ENCODE data around the gene RNF13.
"Not testable (repeated sequence)": the region's sequence is repeated elsewhere in the genome, so short reads cannot be mapped to it uniquely, and the experiment has no call there.

Gene RNF13

DNA sequence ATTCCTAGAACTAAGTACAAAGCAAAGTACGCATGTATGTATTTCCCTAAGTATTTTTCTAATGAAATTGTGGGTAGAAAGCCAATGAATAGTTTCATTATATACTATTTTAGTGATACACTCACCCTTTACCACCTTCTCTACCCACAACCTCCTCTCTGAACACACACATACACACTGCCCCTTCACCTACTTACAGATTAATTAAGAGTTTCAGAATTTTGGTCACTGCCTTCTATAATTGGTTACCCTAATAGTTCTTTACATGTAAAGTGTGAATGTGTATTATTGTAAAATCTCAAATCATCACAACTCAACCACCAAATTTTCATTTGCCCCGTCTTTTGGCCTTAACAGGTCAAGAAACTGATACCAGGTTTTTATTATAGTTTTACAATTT is 150.5 kb downstream of the RNF13 start:
- DNase-seq, result no peak

DNA sequence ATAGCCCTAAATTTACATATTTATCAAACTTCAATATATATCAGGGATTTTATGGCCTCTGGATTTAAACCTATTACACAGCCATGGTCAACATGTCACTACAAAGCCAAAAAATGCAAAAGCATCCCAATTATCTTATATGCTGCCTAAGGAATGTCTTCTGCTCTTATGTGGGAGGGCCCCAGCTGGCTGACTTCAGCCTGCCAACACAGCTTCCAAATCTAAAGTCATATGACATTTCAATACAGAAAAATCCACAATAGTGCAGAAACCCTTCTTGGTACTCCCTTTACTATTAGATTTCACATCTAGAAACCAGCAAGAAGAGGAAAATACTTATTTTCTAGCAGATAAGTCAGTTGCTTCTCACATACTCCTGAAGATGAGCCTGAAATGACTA is 151.3 kb downstream of the RNF13 start:
- no peak for DNase-seq

DNA sequence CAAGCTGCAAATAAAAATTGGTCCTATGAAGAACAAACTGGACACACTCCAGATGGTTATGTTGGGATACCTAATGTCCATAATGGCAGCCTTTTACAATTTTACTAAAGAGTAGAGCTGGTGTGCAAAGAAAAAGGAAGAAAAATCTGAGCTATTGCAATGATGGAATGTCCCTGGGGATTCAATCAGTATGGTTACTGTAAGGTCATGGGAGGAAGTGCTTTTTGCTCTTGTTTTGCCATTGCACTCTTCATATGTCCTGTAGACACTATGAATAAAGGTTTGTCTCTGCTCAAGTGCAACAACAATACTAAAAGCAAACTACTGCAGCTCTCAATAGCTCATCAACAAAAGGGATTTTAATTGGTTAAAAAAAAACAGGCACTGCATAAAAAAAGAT is 152.3 kb downstream of the RNF13 start:
- no peak for DNase-seq

DNA sequence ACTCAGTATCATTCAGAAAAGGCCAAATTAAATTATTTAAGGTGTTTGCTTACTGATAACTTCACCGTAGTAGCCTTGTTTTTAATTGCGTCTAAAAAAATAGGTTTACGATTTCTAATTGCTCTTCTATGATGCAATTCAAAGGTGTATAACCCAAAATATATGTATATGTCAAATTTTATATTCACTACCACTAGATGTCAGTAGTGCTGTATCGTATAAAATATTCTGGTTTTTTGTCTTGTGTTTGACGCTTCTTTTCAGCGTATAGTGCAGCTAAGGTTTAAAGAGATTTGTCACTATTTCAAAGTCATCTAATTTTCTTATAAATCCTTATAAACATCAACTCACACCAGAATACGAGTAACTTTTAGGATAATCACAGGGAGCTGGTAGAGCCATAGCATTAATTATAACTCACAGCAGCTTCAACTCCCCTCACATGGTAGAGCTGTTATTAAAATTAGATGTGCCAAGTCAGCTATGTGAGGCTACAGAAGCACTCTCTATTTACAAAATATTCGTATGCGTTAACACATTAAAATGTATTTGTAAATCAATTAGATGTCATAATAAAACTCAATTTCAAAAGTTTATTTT is 154.2 kb downstream of the RNF13 start:
- peak in 1 of 2 experiments; percentile 16 for DNase-seq

DNA sequence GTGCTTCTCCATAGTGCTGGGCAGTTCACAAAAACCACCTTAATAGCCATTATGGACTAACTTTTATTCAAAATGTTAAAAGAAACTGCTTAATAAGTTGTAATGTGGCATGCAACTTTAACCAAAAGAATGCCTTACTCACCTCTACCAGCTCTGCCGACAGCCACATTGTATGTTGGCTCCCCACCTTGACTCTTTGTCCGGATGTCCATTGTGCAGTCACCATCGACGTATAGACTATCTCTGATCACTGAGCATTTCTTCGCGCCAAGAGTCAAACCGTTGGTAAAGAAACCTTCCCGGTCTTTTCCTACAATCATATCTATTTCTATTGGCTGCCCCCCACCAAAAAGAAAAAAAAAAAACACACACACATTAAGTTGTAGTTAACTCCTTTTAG is 155.2 kb downstream of the RNF13 start:
- no peak for DNase-seq

DNA sequence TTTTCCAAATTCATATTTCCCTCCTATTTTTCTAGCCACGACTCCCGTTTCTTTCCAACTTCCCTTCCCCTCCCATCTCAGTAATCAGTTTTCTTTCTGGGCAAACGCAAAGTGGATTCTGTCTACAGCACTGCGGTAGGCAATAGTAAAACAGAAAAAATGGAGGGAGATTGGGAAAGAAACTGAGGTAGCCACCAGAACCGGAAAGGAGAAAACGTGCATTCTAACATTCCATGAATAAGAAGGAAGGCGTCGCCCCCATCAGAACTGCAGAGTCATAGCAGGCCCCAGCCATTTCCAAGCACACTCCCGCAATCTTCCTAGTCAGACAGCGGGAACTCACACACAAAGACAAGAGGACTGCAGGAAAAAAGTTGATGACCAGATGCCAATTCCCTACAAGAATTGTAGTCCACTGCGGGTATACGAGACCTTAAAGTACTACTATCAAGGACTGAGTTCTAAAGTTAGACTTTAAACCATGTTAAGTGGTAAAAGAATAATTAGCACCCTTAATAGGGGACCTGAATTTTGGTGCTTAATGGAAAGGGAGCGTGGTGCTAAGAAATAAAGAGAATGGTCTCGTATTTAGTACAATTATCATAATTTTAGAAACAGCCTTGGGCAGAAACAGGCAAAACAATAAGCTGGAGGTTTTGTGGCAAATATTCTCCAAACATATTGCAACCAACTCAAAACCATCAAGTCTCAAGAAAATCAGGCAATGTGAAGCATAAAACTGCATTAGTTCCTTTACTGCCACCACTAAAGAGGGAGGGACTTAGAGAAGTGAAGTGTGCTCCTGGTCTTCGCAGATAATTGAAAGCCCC is 156.3 kb downstream of the RNF13 start:
- DNase-seq, result peak; percentile 18 to 36

DNA sequence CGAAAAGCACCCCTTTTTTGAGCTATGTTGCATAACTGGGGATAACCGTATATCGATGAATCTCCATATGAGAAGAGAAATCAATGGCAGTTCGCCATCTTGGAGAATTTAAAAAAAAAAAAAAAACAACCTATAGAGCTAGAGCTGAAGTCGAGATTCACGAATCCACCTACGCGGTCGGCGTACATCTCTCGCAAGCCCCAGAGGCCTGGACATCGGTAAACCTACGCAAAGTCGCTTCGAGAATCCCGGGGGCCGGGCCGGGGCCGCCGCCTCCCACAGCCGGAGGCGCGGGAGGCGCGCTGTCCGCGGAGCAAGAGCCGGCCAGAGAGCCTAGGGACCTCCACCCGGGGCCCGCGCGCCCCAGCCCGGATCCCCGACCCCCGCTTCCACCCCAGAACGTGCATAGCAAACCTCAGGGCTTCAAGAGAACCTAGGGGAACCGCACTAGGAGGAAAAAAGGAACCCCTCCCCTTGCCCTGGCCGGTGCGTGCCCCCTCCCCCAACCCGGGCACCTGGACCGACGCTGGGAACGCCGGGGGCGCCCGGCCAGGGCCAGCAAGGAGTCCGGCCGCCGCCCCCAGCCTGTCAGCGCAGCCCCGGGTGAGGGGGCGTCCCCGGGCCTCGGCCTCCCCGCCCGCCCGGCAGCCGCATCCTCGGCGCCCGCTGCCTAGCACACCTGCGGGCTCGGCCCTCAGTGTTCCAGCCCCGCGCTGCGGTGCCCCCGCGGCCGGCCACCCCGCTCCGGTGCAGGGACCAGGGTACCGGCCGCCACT is 157.1 kb downstream of the RNF13 start:
- peak; percentile 42 to 55 for DNase-seq

DNA sequence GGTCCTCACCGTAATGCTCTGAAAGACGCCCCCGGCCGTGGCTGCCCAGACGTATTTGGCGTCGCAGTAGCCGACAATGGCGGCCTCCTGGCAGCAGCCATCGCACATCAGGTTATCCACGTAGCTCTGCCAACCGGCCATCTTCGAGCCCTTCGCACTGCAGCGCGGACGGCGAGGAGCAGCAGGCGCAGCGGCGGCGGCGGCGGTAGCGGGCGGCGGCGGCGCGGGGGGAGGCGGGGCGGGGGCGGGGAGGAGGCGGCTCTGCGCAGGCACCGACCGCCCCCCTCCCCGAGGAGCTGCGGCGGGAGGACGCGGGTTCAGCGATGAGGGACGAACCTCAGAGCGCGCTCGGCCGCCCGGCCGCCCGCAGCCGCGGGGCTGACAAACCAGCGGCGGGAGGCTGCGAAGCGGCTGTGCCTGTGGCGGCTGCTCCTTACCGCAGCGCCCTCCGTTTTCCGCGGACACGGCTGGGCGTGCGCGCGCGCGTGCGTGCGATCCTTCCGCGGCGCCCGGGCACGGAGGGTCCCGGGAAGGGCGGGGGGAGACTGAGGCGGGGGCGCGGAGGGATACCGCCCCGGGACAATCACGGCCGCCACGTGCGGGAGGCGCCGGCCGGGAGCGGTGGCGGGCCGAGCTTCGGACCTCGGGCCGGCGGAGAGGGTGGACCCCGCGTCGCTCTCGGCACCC is 157.8 kb downstream of the RNF13 start, which contains the start of gene PFN2:
PFN2 (minus strand) TSS at position 180 of the 687 bp plus-strand sequence; CDS start at position 141, 39 bp downstream.
- DNase-seq, result peak; percentile 69 to 83

DNA sequence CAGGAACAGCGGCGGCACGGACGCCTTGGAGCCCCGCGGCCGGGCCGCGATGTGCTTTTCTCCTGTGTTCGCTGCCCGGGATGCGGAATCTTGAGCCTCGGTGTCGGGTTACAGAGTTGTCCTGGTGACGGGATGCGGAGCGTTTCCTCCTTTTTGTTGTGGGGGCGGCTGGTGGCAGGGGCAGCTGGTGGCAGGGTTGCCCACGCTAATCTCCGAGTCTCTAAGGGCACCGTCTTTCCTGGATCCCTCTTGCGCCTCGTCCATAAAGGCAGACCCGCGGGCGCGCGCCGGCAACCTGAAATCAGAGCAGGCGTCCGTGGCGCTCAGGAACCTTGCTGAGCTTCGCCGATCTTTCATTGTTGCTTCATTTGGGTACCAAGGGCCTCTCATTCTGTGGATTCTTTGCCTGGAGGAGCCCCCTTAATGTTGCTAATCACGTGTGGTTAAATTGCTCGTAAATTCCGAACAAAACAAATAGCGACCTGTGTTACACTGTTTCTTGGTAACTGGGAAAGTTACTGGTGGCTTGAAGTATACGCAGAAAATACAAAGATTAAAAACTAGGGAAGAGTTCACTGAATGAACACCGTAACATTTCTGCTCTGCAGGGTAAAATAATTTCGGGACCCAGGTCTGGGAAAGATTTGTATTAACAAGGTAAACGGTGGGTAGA is 158.5 kb downstream of the RNF13 start:
- peak; percentile 67 to 81 for DNase-seq

DNA sequence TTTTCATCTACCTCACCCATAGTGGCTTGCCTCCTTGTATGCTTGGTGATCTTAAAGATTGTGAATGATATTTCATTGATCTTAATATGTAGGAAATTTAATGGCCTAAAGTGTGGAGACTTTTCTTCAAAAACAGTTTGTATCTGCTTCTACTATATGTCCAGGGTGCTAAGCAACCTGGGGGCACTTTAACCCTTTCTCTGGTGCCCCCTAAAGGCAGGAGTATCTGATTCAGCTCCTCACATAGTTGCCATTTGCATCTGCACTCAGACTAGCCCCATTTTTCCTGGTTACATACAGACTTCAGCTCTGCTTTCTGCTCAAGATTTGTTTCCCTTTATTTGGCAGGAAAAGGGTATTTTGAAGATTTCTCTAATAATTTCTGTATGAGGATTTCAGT is 162.9 kb downstream of the RNF13 start:
- DNase-seq, result no peak

DNA sequence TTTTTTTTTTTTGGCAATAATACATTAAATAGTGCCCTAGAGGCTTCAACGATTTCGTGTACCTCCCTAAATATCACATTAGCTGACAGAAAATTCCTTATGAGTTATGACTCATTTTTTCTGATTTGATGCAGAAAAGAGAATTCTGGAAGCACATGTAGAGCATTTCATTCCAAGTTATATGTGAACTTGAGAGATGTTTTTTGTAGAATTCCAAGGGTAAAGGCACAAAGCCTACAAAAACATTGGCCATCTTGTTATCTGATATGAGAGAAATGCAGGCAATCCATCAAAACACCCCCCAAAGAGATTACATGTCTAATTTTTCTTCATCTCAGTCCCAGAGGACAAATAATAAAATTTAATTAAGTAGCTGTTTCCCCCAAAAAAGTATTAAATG is 164.4 kb downstream of the RNF13 start:
- no peak for DNase-seq

DNA sequence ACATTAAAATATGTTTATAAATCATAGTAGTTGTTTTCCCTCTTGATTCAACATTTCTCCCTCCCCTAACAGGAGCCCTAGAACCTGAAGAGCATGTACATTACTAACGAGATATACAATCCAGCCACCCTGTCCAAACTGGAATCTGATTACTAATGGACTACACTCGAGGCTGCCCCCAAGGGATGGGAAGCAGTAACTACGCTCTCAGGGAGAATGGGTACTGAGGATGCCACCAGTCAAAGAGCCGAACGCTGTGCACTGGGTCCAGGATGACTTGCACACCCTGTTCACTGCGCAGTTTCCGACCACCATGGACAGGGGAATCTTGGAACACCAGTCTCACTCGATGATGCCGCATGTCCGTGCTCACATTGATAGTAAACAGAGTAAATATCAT is 169.0 kb downstream of the RNF13 start:
- not testable (repeated sequence) for DNase-seq

DNA sequence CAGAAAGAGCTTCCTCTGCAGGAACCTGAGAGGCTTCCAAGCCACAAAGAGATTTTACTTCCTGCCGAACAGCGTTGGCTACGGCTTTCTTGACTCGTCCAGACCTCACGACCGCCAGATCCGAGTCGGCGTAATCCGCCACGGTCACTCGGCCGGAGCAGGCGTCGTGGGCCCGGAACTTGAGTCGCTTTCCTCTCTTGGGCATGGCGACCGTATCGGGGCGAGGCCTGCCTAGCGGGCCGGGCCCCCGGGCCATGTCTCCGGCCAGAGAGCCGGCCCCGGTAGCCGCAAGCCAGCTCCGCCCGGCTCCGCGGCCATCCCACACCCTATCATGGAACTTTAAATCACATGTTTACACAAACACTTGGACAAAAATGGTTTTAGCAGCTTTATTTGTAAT is 170.0 kb downstream of the RNF13 start:
- DNase-seq, result not testable (repeated sequence)

DNA sequence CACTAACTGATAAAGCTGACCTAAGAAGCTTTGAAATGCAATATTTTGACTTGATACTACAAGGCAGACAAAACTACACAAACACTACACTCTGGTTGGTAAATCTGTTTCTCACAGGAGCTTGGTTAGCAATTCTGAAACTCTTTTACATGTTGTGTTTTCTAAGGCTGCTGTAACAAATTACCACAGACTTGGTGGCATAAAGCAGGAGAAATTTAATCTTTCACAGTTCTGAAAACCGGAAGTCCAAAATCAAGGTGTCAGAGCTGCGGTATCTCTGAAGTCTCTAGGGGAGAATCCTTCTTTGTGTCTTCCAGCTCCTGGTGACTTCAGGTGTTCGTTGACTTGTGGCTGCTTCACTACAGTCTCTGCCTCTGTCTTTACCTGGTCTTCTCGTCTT is 170.6 kb downstream of the RNF13 start:
- no peak for DNase-seq

DNA sequence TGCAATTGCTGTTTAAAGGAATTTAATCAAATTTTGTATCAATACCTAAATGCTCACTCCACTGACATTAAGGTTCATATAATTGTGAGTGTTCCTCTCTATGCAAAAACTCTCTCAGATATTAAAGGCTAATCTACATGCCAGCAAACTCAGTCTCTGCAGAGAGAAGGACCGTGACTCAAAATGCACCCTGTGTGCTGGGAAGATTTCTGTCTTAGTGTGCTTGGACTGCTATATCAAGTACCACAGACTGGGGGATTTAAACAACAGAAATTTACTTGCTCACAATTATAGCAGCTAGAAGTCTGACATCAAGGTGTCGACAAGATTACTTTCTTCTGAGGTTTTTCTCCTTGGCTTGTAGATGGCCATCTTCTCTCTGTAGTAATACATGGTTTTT is 176.3 kb downstream of the RNF13 start:
- no peak for DNase-seq

DNA sequence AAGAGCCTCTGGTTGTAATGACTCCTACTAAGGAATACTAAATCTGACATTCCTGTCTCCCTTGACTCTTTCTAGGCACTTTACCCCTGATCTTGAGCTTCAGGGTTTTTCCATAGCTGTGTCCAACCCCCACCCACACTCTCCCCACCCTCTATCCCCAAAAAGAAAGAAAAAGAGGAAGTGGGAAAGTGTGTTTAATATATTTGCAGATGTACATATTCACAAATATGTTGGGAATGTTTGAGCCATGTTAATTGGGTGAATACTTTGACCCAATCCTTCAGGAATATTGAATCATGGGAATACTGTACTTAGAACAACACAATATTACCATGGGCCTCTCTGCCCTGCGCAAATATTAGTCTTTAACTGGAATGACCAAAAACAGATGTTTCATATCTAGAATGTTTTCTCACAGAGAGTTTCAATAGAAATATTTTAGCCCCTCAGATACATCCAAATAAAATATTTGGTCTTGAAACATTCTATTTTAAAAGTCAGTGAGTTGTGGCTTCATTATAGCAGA is 177.5 kb downstream of the RNF13 start:
- DNase-seq, result no peak

DNA sequence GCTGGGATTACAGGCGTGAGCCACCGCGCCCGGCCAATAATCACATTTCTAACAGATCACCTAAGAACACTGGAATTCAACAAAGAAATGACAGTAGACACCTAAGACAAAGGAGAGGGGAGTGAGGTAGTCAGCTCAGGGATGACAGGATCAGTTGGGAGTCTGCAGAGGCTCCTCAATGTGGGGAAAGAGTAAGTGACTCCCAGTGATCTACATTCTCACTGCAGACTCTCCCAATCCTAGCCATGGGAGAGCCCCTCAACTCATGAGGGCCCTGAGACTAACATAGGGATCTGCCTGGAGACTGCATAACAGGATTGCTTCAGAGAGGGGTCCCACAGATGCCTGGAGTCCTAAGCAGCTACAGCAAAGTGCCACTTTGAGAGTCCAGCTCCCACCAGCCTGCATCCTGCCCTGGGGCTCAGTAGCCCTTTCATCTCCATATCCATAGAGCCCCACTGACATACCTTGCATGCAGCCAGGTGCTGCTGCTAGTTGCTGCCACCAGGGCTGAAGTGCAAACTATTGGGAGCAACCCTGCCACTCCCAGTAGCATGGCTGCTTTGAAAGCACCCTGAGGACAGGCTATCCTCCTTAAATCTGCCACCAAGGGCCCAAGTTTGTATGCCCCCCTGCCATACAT is 179.5 kb downstream of the RNF13 start:
- no peak for DNase-seq

DNA sequence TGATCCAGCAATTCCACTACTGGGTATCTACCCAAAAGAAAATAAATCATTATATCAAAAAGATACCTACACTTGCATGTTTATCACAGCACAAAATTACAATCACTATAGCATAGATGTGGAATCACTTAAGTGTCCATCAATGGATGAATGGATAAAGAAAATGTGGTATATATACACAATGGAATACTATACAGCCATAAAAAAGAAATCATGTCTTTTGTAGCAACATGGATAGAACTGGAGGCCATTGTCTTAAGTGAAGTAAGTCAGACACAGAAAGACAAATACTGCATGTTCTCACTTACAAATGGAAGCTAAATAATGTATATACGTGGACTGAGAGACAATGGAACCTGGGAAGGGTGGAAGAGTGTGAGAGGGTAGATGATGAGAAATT is 185.9 kb downstream of the RNF13 start:
- no peak for DNase-seq

DNA sequence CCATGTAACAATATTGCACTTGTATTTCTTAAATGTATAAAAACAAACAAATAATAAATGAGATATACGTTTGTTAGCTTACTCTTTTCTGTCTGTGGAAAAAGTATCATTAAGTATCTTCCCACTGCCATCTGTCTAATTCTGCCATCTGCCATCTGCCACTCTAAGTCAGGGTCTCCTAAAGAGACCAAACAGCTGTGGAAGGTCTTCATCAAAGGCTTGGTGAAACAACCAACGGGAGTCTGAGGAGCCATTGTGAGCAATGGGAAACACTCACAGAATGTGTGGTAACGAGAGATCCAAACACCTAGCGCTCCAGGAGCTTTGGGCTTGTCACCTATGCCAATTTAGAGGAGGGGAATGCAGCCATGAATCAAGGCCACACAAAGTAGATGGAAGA is 186.4 kb downstream of the RNF13 start:
- DNase-seq, result no peak

DNA sequence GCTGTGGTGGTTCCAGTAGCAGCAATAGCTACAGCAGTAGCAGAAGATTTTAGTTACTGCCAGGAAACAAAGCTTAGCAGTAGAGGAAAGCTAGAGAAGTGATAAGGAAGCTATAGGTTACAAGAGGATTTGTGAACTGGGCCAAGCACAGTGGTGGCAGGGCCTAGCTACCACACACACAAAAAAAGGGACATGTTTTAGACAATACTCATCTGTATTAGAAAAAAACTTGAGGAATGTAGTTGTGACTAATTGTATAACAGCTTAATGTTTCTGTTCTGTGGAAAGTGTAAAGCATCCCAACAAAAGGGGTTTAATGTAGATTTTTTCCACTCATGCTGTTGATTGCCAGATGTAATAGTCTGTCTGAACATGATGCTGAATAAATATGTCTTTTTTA is 187.6 kb downstream of the RNF13 start:
- no peak for DNase-seq

DNA sequence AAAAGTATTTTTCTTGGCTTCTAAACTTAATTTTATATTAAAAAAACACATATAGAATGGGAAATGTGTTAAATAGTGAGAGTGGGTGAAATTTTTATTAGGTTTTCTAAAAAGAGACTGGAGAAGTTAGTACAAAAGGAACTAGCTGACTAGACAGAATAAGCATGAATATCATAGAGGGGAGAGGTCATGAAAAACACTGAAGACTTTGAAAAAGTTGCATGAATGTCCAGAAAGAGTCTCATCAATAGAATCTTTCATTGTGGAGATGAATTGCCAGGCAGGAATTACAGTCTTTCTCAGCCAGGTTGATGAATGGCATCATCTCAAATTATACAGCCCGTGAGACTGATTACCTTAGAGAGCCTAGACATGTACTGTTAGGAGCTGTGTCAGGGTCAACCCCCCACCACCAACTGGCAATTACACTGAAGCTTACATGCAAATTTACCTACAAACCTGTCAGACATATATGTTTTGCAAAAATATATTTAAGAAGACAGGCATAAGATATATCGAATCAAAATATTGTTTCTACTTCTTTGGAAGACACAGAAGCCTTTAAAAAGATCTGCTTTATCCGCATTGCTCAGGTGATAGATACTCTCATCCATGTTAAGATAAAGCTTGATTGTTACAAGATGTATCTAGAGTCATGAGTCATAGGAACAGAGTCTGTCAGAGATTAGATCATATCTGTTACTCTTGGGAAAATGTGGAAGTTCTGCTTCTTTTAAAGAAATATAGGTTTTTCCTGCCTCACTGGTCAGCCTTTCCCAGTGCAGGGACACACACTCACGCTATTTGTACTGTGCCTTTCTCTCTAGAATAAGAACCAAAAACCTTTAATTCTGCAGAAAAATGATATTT is 192.5 kb downstream of the RNF13 start:
- no peak for DNase-seq

Measured in NCI-H1930 (cell line).